H1 (cell line): ENCODE data around the gene SLC26A6. TPM values are rescaled to one million over a fixed set of nuclear protein-coding genes. Genes with fewer than 3 reads are reported as not detected.
A peak's percentile ranks its signal among the peaks of the same experiment; 100 is the strongest.

ENCODE experiments used
- BACH1 ChIP-seq: IDR thresholded peaks from 2 replicates; pipeline ENCODE4 v1.6.1; 2012; ENCODE audit warnings: low read length, improper control_type of control experiment
- BRCA1 ChIP-seq: IDR thresholded peaks from 2 replicates; pipeline ENCODE4 v1.6.1; 2012; ENCODE audit warnings: low read depth, low read length, improper control_type of control experiment
- CBX5 ChIP-seq: fragments of 300-800, 300-1000 bp; sonication (generic); IDR thresholded peaks from 2 replicates; pipeline ENCODE4 v1.7.1; 2016; ENCODE audit warnings: antibody characterized with exemption, low read length, low read depth
- CEBPB ChIP-seq: IDR thresholded peaks from 2 replicates; pipeline ENCODE4 v1.6.1; 2012; ENCODE audit warnings: low read depth, low read length
- CREB1 ChIP-seq: IDR thresholded peaks from 2 replicates; pipeline ENCODE4 v1.6.1; 2012; ENCODE audit warnings: inconsistent platforms
- CTBP2 ChIP-seq: IDR thresholded peaks from 2 replicates; pipeline ENCODE4 v1.7.0; 2011; ENCODE audit warnings: borderline replicate concordance, mild to moderate bottlenecking, moderate library complexity, mixed read lengths, low read length; ENCODE audit not compliant: insufficient read depth, insufficient read length
- HDAC6 ChIP-seq: IDR thresholded peaks from one replicate; pipeline ENCODE4 v1.7.1; 2012; ENCODE audit warnings: low read depth, mild to moderate bottlenecking, inconsistent platforms, low read length, moderate library complexity
- NRF1 ChIP-seq: IDR thresholded peaks from 2 replicates; pipeline ENCODE4 v1.6.1; 2011; ENCODE audit warnings: mild to moderate bottlenecking, low read depth, low read length, improper control_type of control experiment
- PHF8 ChIP-seq: fragments of 200-600 bp; sonication (generic); conservative IDR thresholded peaks from 2 replicates; pipeline ENCODE4 v1.7.1; 2012; ENCODE audit warnings: low read depth, mild to moderate bottlenecking, inconsistent platforms, low read length, moderate library complexity
- RBBP5 ChIP-seq: IDR thresholded peaks from 2 replicates; pipeline ENCODE4 v1.7.1; 2012; ENCODE audit warnings: low read depth, mild to moderate bottlenecking, inconsistent platforms, low read length, moderate library complexity, borderline replicate concordance
- RFX5 ChIP-seq: IDR thresholded peaks from 2 replicates; pipeline ENCODE4 v1.6.1; 2011; ENCODE audit warnings: low read depth, low read length, improper control_type of control experiment, borderline replicate concordance
- SIN3A ChIP-seq, 2 experiments: IDR thresholded peaks in 1 of 2; conservative IDR thresholded peaks in 1 of 2; 2 replicates each; pipeline ENCODE4 v1.6.1; 2011 to 2012; ENCODE audit warnings: low read length in 2 of 2, improper control_type of control experiment in 1 of 2, low read depth in 1 of 2, mild to moderate bottlenecking in 1 of 2
- SIX5 ChIP-seq: IDR thresholded peaks from 2 replicates; pipeline ENCODE4 v1.6.1; 2011; ENCODE audit warnings: mild to moderate bottlenecking, low read depth, low read length
- SP2 ChIP-seq: IDR thresholded peaks from 2 replicates; pipeline ENCODE4 v1.6.1; 2012; ENCODE audit warnings: mild to moderate bottlenecking, low read length, inconsistent platforms
- SP4 ChIP-seq: IDR thresholded peaks from 2 replicates; pipeline ENCODE4 v1.6.1; 2012; ENCODE audit warnings: low read length, inconsistent platforms
- SRF ChIP-seq: IDR thresholded peaks from 2 replicates; pipeline ENCODE4 v1.6.1; 2011; ENCODE audit warnings: mild to moderate bottlenecking, low read depth, low read length, moderate library complexity
- TAF1 ChIP-seq: IDR thresholded peaks from 2 replicates; pipeline ENCODE4 v1.6.1; 2011; ENCODE audit warnings: mild to moderate bottlenecking, low read depth, low read length
- TBP ChIP-seq: IDR thresholded peaks from 2 replicates; pipeline ENCODE4 v1.6.1; 2011; ENCODE audit warnings: low read depth, low read length, improper control_type of control experiment
- polyA plus RNA-seq, 7 experiments: library from polyadenylated mRNA; depleted of rRNA in 3 of 7; stranded (reverse) in 5 of 7; unstranded in 2 of 7; fragments of >200 nt in 5 of 7; fragments of 200-250 nt in 2 of 7; gene quantifications; 1 replicate in 5 of 7; 2 replicates in 1 of 7; 4 replicates in 1 of 7; pipeline versions ENCODE4 v1.2.1 to v1.2.3, GENCODE V29; 2011 to 2013; ENCODE audit warnings: missing spikeins in 2 of 7, mixed read lengths in 2 of 7
- total RNA-seq: library from RNA; stranded (reverse); fragmentation: NEBNext Ultra II Directional; extraction: Animal tissue kit (Norgen Biotek cat#: 25700); gene quantifications from 2 replicates; pipeline ENCODE4 v1.2.1, GENCODE V29; 2021
- TF ChIP-seq, protein P1 (sequence below), 3 experiments: IDR thresholded peaks; 1 replicate in 2 of 3; 2 replicates in 1 of 3; pipeline versions ENCODE4 v1.5.1 to v1.6.1; 2011; ENCODE audit warnings: low read length in 3 of 3, mild to moderate bottlenecking in 3 of 3, inconsistent platforms in 2 of 3, low read depth in 1 of 3, moderate library complexity in 1 of 3; ENCODE audit not compliant: insufficient read depth in 1 of 3; ENCODE audit errors: control extremely low read depth in 1 of 3
- TF ChIP-seq, protein P2 (sequence below): IDR thresholded peaks from 2 replicates; pipeline ENCODE4 v1.6.1; 2011; ENCODE audit warnings: low read length, improper control_type of control experiment

Gene SLC26A6
- total and polyA plus RNA-seq, 2 of the 8 experiments (the other 6 are each of a cell fraction or from before 2014, with no cell fraction given) = 50.4 to 58.0 TPM

DNA sequence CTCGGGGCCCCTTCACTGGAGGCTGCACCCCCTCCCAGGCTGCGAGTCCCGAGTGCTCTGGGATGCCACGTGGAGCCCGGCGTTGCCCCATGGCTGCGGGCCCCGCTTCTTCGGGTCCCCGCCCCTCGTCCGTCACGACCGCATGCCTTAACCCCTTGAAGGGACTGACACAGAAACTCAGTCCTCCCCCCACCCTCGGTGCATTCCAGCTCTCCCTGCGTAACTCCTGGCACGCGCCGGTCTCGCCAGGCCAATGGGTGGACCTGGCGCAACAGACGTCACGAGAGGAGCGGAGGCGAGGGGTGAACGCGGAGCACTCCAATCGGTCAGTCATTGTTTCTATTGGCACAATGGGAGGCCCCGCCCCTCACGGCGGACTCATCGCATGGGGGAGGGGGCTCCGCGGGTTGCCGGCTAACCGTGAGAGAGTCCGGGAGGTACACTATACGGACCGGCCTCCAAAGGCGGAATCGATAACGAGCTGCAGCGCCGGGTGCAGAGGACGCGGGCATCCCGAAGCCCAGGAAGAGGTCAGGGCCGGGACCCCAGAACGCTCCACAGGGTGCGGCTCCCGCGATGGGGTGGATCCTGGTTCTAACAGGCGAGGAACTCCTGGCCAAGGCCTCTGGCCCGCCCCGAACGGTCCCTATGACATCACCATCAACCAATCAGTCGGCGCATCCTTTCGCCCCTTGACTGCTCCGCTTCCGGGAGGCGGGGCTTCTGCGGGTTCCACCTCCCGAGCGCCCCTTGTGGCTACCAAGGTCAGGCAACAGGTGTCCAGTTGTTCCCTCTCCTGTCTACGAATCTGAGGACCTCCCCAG lies 28.4 kb upstream of the SLC26A6 start (continued):
- TF ChIP-seq, protein P1, sequence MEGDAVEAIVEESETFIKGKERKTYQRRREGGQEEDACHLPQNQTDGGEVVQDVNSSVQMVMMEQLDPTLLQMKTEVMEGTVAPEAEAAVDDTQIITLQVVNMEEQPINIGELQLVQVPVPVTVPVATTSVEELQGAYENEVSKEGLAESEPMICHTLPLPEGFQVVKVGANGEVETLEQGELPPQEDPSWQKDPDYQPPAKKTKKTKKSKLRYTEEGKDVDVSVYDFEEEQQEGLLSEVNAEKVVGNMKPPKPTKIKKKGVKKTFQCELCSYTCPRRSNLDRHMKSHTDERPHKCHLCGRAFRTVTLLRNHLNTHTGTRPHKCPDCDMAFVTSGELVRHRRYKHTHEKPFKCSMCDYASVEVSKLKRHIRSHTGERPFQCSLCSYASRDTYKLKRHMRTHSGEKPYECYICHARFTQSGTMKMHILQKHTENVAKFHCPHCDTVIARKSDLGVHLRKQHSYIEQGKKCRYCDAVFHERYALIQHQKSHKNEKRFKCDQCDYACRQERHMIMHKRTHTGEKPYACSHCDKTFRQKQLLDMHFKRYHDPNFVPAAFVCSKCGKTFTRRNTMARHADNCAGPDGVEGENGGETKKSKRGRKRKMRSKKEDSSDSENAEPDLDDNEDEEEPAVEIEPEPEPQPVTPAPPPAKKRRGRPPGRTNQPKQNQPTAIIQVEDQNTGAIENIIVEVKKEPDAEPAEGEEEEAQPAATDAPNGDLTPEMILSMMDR (IDR thresholded peaks at IDR 0.05; ENCODE audit: control extremely low read depth in 1 of 3, insufficient read depth in 1 of 3, low read depth in 1 of 3, low read length in 3 of 3) = peak in 2 of 3 experiments; percentile 67 to 91; a peak in 3 of 4 replicates
- TF ChIP-seq TAF1 = peak; percentile 77
- peak; percentile 73 for TF ChIP-seq TBP
- peak; percentile 49; the same call in 1 of the 2 replicates for TF ChIP-seq RFX5
- TF ChIP-seq NRF1 = peak; percentile 29; the same call in 1 of the 2 replicates
- peak; percentile 90 for TF ChIP-seq PHF8
- no peak for TF ChIP-seq CEBPB
- TF ChIP-seq SIX5 = no peak
- no peak for TF ChIP-seq SRF
- TF ChIP-seq BRCA1 = no peak
- peak; percentile 31 to 65; a peak in 2 of 4 replicates for TF ChIP-seq SIN3A (conservative IDR thresholded peaks at IDR 0.05 in 1 of 2, IDR thresholded peaks at IDR 0.05 in 1 of 2; ENCODE audit: low read depth in 1 of 2, low read length in 2 of 2)
- TF ChIP-seq BACH1 = peak; percentile 77
- TF ChIP-seq CTBP2 = peak; percentile 52
- no peak for TF ChIP-seq HDAC6
- TF ChIP-seq, protein P2, sequence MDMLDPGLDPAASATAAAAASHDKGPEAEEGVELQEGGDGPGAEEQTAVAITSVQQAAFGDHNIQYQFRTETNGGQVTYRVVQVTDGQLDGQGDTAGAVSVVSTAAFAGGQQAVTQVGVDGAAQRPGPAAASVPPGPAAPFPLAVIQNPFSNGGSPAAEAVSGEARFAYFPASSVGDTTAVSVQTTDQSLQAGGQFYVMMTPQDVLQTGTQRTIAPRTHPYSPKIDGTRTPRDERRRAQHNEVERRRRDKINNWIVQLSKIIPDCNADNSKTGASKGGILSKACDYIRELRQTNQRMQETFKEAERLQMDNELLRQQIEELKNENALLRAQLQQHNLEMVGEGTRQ = peak; percentile 30; the same call in 1 of the 2 replicates
- no peak for TF ChIP-seq RBBP5
- TF ChIP-seq SP2 = no peak
- no peak for TF ChIP-seq CBX5
- peak; percentile 91 for TF ChIP-seq CREB1
- peak; percentile 35; the same call in 1 of the 2 replicates for TF ChIP-seq SP4
